Measurements from ENCODE around the gene TLE7. TPM values are rescaled to one million over a fixed set of nuclear protein-coding genes. Genes with fewer than 3 reads are reported as not detected.

Gene TLE7
- polyA plus RNA-seq, 1 of the 3 experiments (the other 2 are of a cell fraction): not detected

GRCh38 chr16:71387045-71387871 lies 54.6 kb downstream of the TLE7 start:
- Histone ChIP-seq H3K9ac (no peak overlapping the region), H3K9me2 (no peaks in the 10 kb centered on the region), H4K20me1 (ENCODE audit: insufficient read depth) (no peaks in the 10 kb centered on the region), H3K4me3 (ENCODE audit: low read depth in 2 of 2, low read length in 1 of 2) (no peak overlapping the region), H3K27ac (ENCODE audit: low read depth in 2 of 2, low read length in 1 of 2) (no peak overlapping the region), H3K4me1 (ENCODE audit: control insufficient read depth in 1 of 2, insufficient read depth in 2 of 2, low read depth in 1 of 2, low read length in 1 of 2) (no peaks in the 10 kb centered on the region), H3K27me3 (ENCODE audit: insufficient read depth) (no peaks in the 10 kb centered on the region; the same call in 1 of the 2 replicates), H3K36me3 (replicated peaks in 1 of 2; ENCODE audit: control insufficient read depth in 1 of 2, insufficient read depth in 2 of 2, low read length in 1 of 2) (no peaks in the 10 kb centered on the region), H2AFZ (ENCODE audit: low read depth) (no peak overlapping the region), H3F3A (replicated peaks; ENCODE audit: insufficient read depth) (no peaks in the 10 kb centered on the region), H3K9me3 (no peaks in the 10 kb centered on the region), H3K79me2 (ENCODE audit: insufficient read depth) (no peaks in the 10 kb centered on the region), H3K4me2 (no peak overlapping the region)
- DNase-seq: no peak
- CTCF ChIA-PET: interaction anchor here (2.0 kb wide), 1 partner anchor 25 kb away, joined by 7 read pairs; no protein-coding TSS in a partner anchor
- POLR2A ChIA-PET: no interaction called here
- TF ChIP-seq IRF3 (IDR thresholded peaks at IDR 0.05; ENCODE audit: low read depth, low read length) (no peak), MAX (IDR thresholded peaks at IDR 0.05; ENCODE audit: low read depth) (no peak), ELF1 (IDR thresholded peaks at IDR 0.05) (no peak), POLR2AphosphoS5 (IDR thresholded peaks at IDR 0.05; ENCODE audit: low read depth, low read length) (no peak), FOXJ3 (CRISPR knock-in tag; IDR thresholded peaks at IDR 0.05) (no peak), NFIC (IDR thresholded peaks at IDR 0.05; ENCODE audit: borderline replicate concordance) (no peak), RXRA (IDR thresholded peaks at IDR 0.05; ENCODE audit: borderline replicate concordance, low read depth) (no peak), YY1 (IDR thresholded peaks at IDR 0.05; ENCODE audit: low read depth) (no peak), SMC3 (IDR thresholded peaks at IDR 0.05; ENCODE audit: low read depth, low read length) (no peak), TCF12 (IDR thresholded peaks at IDR 0.05) (no peak), ZBTB33 (IDR thresholded peaks at IDR 0.05; ENCODE audit: borderline replicate concordance, low read depth) (no peak), SIN3A (IDR thresholded peaks at IDR 0.05; ENCODE audit: borderline replicate concordance, low read depth, low read length) (no peak), TEAD4 (IDR thresholded peaks at IDR 0.05; ENCODE audit: borderline replicate concordance, insufficient read depth) (no peak)
- WGBS (ENCODE audit: low lambda C conversion rate): 9% methylated on average over 9 of the region's 9 CpGs

Measured in SK-N-SH (cell line).